Activated T-helper 9 cell treated with anti-CD3 and anti-CD28 coated beads, Interleukin-2, amount 50 U/mL, for 16 hours (primary cell): ENCODE measurements around the gene SLC6A8.

Experiments
- DNase-seq: peaks from one replicate; pipeline ENCODE4 v3.0.0-alpha.2; 2020; ENCODE audit warnings: low read depth

Gene SLC6A8

DNA sequence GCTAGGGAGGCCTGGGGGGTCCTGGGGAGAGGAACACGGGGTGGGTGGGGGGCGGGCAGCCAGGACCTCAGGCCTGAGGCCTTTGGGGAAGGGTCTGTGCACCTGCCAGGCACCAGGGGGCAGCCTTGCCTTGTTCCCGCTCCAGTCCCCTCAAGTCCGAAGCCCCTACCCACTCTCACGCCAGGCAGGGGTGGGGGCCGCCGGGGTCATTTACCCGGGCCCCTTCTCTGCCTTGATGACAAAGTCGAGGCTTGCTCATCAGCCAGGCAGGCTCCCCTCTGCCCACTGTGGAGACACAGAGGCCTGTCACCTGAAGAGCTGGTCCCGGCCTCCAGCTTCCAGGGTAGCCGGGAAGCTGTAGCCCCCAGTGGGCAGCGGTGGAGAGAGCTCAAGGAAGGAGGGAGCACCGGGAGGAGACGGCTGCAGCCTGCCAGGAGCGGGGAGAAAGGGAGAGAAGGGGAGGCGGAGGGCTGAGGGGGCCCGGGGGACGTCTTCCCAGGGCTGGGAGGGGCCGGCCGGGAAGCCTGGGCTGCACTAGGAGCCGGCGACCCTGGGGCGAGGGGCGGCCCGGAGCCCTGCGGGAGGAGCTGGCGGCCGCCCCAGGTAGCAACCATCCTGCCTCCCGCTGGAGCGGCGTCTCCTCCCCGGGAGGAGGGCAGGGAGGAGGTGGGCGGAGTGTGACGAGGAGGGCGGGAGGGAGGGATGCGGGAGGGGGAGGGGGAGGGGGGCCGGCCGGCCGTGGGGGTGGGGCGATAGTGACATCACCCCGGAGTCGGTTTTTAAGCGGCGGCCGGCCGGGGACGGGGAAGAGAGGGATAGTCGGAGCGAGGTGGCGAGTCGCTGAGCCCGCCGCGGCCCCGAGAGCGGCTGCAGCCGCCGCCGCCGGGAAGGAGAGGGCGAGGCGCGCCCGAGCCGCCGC is at the start of gene SLC6A8:
TSS of gene SLC6A8 (plus strand) at position 806 of the 919 bp plus-strand sequence. CDS start 649 bp downstream, outside the sequence.
- no peak for DNase-seq

DNA sequence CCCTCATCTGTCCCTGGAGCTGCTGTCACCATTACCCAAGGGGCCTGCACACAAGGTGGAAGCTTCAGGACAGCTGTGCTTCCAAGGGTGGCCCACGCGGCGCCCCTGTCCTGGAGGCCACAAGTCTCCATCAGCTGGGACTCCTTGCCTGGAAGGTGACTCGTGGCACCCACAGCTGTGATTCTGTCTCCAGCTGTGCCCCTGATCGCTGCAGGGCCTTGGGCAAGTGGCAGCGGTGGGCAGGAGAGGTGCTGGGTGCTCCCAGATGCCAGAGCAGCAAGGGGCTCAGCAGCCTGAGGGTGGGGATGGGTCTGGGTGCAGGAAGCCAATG is 49.7 kb upstream of the SLC6A8 start:
- DNase-seq = no peak

GRCh38 chrX:153638436-153639176 is 49.1 kb upstream of the SLC6A8 start:
- DNase-seq = no peak

DNA sequence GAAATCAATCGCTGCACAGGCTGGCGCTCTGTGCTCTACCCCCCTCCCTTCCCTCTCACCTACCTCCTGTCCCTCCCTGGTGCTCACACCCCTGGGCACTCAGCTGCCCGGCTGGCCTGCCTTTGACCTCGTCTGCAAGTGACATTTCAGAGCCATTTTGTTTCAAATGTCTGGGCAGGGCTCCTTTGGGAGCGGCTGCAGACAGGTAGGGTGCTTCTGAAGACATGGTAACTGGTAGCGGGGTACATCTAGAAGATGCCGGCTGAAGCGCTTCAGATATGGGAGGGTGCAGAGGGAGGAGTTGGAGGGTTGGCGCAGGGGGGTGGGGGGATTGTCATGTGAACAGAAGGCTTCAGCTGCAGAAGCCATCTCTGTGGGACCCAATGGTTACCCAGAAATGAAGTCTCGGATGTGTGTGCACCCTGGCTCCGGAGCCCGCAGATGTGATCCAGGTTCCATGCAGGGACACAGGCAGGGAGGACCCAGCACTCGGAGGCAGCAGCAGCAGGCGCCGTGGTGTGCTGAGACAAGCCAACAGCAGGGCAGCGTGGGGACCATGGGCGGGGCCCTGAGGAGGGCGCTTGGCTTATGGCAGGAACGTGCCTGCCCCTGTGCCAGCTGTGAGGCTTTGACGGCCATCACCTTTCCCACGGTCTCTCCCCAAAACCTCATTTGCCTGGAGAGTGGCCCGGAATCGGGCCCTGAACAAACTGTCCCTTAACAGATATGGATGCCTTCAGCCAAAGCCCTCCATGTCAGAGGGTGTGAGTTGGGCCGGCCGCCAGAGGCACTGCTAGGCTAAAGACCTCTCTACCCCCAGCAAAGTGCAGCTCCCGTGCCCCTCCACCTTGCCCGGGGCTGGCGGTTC is 48.3 kb upstream of the SLC6A8 start:
- no peak for DNase-seq

- no peak for DNase-seq
These were observed 47.6 kb upstream of the SLC6A8 start for GRCh38 chrX:153640045-153640686.

GRCh38 chrX:153640736-153641575 is 46.8 kb upstream of the SLC6A8 start:
- DNase-seq = no peak

DNA sequence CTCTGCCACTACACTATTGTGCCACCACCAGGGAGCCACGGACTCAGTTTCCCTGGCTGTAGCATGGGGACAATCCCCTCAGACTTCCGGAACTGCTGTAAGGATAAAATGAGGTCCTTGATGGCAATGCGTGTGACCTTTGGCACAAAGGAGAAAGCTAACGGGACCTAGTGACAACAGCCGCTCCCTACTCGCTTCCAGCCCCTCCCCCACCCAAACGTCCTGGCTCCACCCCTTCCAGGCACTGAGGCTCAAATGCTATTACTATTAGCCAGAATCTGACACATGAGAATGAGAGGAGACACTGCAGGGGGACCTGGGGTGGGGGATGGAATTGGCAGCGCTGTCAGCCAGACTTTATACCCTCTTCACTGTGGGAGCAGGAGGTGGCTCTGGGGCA is 46.1 kb upstream of the SLC6A8 start:
- no peak for DNase-seq

GRCh38 chrX:153642051-153642654 is 45.6 kb upstream of the SLC6A8 start:
- no peak for DNase-seq

DNA sequence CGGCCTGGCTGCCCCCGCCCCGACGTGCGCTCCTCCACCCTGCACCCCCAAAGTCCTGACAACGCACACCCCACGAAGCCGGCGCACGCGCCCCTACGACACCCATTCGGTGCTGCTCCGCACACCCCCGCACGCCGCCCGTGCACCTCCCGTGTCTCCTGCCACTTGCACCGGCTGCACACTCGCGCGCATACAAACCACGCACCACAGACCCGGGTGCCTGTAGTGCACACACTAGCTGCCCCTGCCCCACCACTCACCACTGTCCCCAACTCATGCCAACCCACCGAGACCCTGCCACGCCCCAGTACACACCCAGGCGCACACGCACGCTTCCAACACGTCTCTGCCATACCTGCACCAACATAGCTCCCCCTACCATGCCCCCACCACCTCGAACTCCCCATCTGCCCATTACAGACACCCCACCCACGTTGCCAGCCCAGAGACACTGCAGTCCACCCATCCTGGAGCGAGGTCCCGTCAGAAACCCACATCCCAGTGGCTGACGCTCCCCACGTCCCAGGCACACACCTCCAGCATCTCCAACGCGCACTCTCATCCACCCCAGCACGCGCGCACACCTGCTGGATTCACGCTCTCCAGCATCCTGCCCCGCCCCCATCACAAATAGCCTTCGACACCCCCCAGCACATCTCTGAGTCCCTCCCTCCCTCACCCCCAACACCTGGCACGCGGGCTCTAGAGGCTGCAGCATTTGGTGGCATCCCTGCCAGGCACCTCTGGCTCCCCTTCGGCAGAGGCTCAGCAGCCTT is 44.9 kb upstream of the SLC6A8 start:
- no peak for DNase-seq

DNA sequence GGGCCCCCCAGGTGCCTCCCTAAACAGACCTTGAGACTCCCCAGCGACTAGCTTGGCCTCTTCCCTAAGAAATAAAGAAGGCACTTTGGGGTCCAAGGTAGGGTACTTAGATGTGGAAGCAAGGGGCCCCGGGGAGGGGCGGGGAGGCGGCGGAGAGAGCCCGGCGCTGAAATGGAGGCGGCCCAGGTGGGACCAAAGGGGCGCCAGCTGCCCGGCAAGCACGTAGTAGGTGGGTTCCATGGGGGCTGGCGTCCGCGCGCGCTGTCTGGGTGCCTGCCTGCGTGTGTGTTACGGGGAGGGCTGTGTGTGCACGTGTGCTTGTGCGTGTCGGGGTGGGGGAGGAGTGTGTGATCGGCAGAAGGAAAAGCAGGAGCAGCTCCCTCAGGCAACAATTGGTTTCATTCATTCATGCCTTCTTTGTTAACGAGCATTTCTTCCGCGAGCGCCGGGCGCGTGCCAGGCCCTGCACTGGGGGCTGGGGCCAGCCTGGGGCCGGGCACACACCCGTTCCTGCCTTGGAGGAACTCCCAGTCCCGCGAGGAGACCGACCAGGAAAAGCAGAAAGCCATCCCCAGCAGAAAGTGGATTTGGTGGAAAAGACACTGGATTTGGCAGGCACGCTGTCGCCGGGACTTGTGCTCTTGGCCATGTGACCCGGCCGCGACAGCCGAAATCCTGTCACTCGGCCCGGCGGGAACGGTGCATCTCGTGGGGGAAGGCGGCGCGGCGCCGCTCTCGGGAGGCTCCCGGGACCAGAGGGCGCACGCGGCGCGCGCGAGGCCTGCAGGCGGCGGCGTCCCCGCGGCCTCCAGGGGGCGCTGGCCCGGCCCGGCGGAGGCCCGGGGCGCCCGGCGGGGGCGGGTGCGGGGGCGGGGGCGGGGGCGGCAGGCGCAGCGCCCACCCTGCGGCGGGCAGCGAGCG is 44.0 kb upstream of the SLC6A8 start:
- no peak for DNase-seq

GRCh38 chrX:153644356-153645125 is 43.2 kb upstream of the SLC6A8 start:
- no peak for DNase-seq

DNA sequence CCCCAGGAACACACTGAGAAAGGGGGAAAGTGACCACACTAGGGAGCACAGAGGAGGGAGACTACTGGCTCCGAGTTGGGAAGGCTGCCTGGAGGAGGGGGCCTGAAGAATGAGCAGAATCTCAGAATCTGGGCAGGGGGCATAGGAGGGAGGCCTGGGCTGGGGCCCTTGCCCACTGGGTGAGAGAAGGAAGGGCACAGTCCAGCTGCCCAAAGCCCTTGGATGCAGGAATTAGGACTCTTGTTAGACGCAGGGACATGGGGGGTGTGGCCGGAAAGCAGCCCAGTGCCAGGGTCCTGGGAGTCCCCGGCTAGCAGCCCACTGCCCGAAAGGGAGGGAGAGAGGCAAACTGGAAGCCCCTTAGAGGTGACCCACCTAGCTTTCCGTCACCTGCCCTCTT is 42.6 kb upstream of the SLC6A8 start:
- DNase-seq = no peak

GRCh38 chrX:153645921-153646488 is 41.7 kb upstream of the SLC6A8 start:
- DNase-seq = no peak

DNA sequence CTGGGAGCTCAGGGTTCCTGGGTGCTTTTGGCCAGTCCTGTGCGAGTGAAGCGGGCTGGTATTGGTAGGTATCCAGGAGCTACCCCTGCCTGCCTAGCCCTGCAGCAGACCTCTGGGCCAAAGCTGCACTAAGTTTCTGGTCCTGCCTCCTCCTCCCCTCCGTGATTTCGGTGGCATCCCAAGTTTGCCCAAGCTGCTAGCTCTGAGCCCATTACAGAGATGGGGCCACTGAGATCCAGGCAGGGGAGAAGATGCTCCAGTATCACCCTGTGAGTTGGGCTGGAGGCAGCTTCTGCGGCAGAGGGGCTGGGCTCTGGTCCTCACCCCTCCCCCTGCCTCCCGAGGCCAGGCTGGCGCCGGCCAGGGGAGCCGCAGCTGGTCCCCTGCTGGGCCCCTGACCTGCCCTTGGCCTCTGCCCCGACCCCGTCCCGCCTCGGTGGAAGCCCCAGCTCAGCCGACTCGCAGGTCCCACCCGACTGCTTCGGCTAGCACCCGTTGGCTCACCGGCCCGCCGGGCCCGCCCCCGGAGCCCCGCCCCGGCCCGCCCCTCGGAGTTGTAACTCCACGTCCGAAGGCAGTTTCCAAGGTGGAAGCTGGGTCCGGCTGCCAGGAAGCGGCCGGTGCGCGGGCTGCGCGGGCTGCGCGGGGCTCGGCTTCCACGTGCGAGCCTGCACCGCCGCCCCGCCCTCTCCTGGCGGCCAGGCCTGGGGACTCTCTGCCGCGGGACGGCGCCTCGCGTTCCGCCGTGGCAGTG is 40.9 kb upstream of the SLC6A8 start, which contains the start of gene DUSP9:
TSS of gene DUSP9 (plus strand) at position 584 of the 754 bp plus-strand sequence. CDS start 751 bp downstream, outside the sequence.
- DNase-seq = no peak

DNA sequence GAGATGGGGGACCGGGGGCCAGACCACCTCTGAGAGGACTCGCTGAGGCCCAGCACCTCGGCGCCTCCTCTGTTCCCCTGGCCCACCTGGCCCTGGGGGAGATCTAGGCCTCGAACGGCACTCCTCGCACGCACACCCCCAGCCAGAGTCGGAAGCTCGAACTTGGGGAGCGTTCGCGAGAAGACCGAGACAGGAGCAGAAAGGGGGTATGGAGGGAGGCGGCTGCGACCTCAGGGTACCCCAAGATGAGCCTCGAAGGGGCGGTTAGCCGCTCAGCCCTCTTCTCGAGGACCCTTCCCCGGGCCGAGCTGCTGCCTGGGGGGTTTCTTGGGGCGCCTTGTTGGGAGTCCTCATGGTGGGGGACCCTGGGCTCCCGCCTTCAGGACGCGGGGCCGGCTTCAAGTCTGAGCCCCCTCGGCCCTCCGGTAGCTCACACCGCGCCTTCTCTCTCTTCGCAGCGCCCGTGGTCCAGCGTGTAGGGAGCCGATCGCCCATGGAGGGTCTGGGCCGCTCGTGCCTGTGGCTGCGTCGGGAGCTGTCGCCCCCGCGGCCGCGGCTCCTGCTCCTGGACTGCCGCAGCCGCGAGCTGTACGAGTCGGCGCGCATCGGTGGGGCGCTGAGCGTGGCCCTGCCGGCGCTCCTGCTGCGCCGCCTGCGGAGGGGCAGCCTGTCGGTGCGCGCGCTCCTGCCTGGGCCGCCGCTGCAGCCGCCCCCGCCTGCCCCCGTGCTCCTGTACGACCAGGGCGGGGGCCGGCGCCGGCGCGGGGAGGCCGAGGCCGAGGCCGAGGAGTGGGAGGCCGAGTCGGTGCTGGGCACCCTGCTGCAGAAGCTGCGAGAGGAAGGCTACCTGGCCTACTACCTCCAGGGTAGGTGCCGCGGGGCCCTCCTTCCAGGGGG is 40.0 kb upstream of the SLC6A8 start:
- no peak for DNase-seq
